SIG-M5 (cell line): Measurements from ENCODE around the gene SULT1A1.

Experiments used
- DNase-seq: peaks from one replicate; lab custom pipeline; 2025; lab: John Stamatoyannopoulos, UW

The SULT1A1 gene

GRCh38 chr16:28556914-28557320 is 52.9 kb downstream of the SULT1A1 start:
- no peak for DNase-seq

DNA sequence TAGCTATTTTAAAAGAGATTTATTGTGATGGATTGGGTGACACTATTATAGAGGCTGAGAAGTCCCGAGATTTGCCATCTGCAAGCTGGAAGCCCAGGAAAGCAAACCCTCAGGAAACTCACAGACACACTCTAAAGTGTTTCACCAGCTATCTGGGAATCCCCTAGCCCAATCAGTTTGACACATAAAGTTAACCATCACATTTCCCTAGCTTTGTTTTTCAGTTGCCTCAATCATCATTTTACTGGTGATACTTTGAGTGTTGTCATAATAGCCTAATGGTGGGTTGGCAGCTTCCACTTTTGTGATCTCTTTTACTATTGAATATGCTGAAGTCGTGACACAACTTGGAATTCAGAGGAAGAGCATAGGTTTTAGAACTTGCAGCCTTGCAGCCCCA is 54.3 kb downstream of the SULT1A1 start:
- no peak for DNase-seq
